Measurements from ENCODE around the gene RBM46.

DNA sequence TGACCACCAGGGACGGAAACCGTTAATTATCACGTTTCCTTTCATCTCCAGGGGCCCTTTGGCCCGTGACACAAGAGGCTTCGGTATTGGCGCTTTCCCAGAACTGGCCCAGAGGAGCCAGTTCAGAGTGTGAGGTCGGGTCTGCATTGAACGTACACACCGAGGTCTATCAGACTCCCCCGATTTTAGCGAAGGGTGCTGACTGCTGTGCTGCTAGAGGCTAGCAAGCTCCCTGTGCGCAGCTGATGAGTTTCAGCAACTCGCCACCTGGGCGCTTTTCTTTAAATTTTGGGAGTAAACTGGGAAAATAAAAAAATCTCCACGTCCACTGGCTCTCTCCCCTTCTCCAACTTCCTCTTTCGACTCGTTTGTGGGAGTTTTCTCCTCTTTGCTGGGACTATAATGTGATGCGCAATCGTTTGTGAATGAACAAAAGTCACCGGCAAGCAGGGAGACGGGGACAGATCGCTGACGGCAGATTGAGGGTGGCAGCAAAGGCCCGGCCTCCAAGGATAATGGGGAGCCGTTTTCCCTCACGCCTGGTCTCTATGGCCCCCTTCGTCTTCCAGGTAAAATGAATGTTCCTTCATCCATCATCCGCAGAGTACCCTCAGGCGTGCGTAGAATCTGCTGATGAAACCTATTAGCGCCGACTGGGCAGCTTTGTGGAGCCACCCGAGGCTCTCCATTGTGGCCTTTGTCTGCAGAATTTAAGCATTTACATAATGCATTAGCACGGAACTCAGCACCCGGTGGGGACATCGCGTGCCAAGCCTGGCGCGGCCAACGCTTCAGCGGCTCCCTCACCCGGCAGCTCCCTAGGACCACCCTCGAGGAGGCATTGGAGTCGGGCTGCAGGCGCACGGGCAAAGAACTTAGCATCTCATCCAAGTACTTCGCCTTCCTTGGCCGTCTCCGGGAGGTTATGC lies 38.9 kb upstream of the RBM46 start:
- TF ChIP-seq YY1 (IDR thresholded peaks at IDR 0.05; ENCODE audit: low read depth) (no peak), NFIC (IDR thresholded peaks at IDR 0.05) (no peak), EP300 (IDR thresholded peaks at IDR 0.05; ENCODE audit: borderline replicate concordance) (no peak), FOXM1 (IDR thresholded peaks at IDR 0.05; ENCODE audit: borderline replicate concordance, low read depth) (no peak), TEAD4 (IDR thresholded peaks at IDR 0.05) (no peak), RAD21 (IDR thresholded peaks at IDR 0.05; ENCODE audit: low read depth) (no peak), CREB1 (IDR thresholded peaks at IDR 0.05; ENCODE audit: low read depth) (no peak), CEBPB (IDR thresholded peaks at IDR 0.05) (no peak), TAF1 (IDR thresholded peaks at IDR 0.05; ENCODE audit: low read depth) (no peak), TCF12 (IDR thresholded peaks at IDR 0.05; ENCODE audit: low read depth) (no peak)
- TF ChIP-seq, protein P1, sequence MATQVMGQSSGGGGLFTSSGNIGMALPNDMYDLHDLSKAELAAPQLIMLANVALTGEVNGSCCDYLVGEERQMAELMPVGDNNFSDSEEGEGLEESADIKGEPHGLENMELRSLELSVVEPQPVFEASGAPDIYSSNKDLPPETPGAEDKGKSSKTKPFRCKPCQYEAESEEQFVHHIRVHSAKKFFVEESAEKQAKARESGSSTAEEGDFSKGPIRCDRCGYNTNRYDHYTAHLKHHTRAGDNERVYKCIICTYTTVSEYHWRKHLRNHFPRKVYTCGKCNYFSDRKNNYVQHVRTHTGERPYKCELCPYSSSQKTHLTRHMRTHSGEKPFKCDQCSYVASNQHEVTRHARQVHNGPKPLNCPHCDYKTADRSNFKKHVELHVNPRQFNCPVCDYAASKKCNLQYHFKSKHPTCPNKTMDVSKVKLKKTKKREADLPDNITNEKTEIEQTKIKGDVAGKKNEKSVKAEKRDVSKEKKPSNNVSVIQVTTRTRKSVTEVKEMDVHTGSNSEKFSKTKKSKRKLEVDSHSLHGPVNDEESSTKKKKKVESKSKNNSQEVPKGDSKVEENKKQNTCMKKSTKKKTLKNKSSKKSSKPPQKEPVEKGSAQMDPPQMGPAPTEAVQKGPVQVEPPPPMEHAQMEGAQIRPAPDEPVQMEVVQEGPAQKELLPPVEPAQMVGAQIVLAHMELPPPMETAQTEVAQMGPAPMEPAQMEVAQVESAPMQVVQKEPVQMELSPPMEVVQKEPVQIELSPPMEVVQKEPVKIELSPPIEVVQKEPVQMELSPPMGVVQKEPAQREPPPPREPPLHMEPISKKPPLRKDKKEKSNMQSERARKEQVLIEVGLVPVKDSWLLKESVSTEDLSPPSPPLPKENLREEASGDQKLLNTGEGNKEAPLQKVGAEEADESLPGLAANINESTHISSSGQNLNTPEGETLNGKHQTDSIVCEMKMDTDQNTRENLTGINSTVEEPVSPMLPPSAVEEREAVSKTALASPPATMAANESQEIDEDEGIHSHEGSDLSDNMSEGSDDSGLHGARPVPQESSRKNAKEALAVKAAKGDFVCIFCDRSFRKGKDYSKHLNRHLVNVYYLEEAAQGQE (IDR thresholded peaks at IDR 0.05; ENCODE audit: low read depth): no peak
- TF ChIP-seq, protein P2, sequence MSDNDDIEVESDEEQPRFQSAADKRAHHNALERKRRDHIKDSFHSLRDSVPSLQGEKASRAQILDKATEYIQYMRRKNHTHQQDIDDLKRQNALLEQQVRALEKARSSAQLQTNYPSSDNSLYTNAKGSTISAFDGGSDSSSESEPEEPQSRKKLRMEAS (IDR thresholded peaks at IDR 0.05): no peak

Measured in Ishikawa (cell line).